HG03139 (cell line): ENCODE data around the gene MRC2.

Source experiments
- ATAC-seq: cut with Tn5 transposase; IDR thresholded peaks from one replicate; pipeline ENCODE4 v1.9.1; 2021; ENCODE audit not compliant: unreplicated experiment

MRC2 gene

GRCh38 chr17:62660629-62661118 is 33.2 kb downstream of the MRC2 start:
- no peak for ATAC-seq

DNA sequence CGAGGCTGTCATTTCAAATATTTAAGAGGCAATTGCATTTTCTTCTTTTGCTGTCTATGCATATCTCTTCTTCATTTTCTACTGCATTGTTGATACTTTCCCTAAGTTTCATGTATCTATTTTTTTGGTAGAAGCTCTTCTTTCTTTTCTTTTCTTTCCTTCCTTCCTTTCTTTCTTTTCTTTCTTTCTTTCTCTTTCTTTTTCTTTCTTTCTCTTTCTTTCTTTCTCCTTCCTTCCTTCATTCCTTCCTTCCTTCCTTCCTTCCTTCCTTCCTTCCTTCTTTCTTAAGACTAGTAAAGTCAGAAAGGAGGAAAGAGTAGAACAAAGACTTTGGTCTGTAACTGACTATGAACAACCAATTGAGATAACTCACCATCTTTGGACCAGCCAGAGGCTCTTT is 33.9 kb downstream of the MRC2 start:
- ATAC-seq = no peak

DNA sequence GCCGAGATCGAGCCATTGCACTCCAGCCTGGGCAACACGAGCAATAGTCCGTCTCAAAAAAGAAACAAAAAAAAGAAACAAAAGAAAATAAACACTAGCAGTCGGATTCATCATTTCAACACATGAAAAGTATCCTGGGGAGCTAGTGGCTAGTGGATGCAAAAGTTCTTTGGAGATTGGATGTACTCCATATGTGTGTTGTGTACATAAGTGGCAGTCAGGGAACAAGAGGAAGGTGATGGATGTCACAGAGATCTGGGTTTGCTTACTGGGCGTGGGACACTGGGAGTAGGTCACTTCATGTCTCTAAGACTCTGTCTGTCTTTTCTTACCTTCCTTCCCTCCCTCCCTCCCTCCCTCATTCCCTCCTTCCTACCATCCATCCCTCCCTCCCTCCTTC is 35.4 kb downstream of the MRC2 start:
- ATAC-seq = no peak

DNA sequence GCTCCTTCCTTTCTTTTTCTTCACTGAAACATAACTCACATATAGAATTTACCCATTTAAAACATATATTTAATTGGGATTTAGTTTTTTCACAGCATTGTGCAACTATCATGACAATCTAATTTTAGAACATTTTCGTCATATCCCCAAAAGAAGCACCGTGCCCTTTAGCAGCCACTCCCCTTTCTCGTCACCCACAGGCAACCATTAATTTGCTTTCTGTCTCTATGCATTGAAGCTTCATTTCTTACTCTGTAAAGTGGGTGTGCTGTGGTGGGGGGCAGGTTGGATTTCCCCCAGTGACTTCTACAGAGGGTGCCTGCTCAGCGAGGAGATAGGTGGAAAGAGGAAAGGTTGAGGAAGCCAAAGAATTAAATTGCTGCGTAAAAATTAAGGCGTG is 35.8 kb downstream of the MRC2 start:
- no peak for ATAC-seq

DNA sequence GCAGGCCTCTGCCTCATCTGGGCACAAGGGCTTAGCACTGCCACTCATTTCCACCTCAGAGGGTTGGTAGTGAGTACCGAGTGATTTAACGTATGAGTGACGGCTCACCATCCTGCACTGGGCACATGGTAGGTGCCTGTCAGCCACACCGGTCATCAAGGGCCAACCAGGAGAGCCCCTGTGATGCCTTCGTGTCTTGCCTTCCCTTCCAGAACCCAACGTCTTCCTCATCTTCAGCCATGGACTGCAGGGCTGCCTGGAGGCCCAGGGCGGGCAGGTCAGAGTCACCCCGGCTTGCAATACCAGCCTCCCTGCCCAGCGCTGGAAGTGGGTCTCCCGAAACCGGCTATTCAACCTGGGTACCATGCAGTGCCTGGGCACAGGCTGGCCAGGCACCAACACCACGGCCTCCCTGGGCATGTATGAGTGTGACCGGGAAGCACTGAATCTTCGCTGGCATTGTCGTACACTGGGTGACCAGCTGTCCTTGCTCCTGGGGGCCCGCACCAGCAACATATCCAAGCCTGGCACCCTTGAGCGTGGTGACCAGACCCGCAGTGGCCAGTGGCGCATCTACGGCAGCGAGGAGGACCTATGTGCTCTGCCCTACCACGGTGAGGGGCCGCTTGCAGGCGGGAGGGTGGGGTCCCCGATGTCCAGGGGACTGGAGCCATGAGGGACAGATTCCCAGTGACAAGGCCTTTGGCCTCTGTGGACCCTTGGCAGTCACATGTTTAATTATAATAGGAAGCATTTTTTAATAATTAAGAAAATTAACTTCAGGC is 37.1 kb downstream of the MRC2 start:
- ATAC-seq = no peak

- ATAC-seq = no peak
Observed at GRCh38 chr17:62665599-62665998, 38.1 kb downstream of the MRC2 start.

GRCh38 chr17:62666061-62666800 is 38.8 kb downstream of the MRC2 start:
- no peak for ATAC-seq

- no peak for ATAC-seq
Observed at GRCh38 chr17:62666801-62667591, 39.5 kb downstream of the MRC2 start.

DNA sequence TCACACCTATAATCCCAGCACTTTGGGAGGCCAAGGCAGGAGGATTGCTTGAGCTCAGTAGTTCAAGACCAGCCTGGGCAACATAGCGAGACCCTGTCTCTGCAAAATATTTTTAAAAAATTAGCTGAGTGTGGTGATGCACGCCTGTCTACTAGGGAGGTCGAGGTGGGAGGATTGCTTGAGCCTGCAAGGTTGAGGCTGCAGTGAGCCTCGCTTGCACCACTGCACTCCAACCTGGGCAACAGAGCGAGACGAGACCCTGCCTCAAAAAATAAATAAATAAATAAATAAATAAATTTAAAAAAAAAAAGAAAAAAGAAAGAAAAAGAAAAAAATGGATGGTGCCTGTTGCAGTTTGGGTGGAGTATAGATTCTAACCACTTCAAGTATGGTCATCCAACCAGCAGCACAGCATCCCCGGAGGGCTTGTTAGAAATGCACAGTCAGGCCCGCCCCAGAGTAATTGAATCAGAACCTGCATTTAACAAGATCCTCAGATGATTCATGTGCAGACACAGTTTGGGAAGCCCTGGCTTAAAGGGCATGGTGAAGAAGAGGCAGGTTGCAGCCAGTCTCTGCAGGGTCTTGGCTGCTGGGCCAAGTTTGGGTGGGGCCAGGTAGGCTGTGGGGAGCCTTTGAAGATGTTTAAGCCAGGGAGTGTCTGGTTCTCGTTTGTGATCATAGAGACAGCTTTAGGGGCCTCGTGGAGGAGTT is 40.8 kb downstream of the MRC2 start:
- ATAC-seq = no peak

- ATAC-seq = no peak
Observed at GRCh38 chr17:62670202-62670821, 42.8 kb downstream of the MRC2 start.

GRCh38 chr17:62671553-62671952 is 44.1 kb downstream of the MRC2 start:
- no peak for ATAC-seq

DNA sequence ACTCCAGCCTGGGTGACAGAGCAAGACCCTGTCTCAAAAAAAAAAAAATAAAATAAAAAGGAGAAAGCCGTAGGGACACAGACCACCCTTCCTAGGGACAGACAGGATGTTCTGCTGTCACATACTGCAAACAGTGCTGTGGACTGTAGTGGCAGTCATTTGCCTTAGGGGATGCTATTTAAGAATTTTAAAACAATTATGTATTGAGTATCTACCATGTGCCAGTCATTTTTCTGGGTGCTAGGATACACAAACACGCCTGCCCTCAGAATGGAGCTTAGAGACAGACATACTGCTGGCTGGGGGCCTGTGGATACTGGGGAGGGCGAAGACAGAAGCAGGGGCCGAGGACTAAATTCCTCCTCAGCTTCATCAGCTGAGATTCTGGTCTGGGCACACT is 45.5 kb downstream of the MRC2 start:
- ATAC-seq = no peak

DNA sequence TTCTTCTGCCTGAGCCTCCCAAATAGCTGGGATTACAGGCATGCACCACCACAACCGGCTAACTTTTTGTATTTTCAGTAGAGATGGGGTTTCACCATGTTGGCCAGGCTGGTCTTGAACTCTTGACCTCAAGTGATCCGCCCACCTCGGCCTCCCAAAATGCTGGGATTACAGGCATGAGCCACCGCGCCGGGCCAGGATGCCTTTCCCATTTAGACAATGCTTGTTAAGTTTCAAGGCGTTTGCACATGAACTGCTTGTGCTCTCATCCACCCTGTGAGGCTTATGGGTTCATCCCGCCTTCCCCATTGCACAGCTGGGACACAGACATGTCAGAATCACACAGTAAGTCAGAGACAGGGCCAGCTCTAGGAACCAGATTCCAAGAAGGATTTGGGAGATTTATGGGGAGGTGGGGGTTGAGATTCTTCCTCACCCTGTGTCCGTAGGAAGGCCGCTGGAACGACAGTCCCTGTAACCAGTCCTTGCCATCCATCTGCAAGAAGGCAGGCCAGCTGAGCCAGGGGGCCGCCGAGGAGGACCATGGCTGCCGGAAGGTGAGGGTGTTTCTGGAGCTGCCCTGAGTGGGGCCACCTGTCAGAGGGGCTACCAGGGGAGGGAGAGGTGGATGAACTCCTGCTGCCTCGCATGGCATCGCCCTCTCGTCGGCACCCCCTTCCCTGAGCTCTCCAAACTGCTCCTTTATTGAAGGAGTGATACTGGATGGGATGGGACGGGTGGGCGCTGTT is 46.3 kb downstream of the MRC2 start:
- ATAC-seq = no peak

DNA sequence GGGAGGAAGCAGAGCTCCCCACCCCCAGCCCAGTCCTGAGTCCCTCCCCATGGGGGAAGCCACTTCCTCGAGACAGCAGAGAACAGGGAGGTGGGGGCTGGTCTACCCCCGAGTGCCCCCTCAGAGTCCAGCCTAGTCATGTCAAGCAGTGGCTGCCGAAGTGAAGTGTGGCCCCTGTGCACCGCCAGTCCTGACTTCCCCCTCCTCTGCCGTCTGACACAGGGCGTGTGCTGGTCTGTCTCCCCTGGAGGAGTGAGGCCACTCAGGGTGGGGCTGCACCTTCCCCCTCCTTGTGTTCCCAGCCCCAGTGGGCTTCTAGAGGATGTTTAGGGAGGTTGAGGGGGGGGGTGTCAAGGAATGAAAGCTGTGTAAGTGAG is 46.9 kb downstream of the MRC2 start:
- no peak for ATAC-seq

GRCh38 chr17:62674841-62675240 is 47.4 kb downstream of the MRC2 start:
- ATAC-seq = no peak

DNA sequence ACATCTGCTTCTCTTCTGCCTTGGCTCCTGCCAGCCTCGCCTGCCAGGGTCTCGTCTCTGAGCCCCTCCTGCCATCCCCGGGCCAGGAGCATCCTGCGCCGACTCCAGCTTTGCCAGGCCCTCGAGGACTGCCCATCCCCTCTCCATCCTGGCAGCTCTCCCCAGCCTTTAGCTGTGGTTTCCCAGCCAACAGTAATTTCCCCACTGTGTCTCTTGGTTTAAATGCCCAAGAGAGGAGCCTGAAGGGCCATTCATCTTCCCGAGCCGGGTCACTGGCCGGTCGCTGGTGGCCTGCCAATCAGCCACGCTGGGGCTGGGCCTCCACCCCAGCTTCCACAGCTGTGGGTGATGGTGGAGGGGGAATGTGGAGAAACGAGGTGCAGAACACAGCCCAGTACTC is 47.8 kb downstream of the MRC2 start:
- no peak for ATAC-seq

DNA sequence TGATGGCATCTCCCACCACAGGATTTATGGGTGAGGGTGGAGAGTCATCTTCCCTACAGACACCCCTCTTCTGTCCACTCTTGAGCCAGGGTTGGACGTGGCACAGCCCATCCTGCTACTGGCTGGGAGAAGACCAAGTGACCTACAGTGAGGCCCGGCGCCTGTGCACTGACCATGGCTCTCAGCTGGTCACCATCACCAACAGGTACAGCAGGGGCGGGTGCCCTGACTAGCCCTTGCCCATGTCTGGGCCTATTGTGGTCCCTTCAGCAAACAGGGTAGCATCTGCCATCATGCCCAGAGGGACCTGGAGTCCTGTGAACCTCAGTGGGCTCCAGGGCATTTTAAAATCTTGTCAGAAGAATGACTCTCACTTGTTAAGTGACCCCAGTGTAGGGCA is 48.2 kb downstream of the MRC2 start:
- no peak for ATAC-seq

- no peak for ATAC-seq
Observed at GRCh38 chr17:62676231-62676943, 48.9 kb downstream of the MRC2 start.

DNA sequence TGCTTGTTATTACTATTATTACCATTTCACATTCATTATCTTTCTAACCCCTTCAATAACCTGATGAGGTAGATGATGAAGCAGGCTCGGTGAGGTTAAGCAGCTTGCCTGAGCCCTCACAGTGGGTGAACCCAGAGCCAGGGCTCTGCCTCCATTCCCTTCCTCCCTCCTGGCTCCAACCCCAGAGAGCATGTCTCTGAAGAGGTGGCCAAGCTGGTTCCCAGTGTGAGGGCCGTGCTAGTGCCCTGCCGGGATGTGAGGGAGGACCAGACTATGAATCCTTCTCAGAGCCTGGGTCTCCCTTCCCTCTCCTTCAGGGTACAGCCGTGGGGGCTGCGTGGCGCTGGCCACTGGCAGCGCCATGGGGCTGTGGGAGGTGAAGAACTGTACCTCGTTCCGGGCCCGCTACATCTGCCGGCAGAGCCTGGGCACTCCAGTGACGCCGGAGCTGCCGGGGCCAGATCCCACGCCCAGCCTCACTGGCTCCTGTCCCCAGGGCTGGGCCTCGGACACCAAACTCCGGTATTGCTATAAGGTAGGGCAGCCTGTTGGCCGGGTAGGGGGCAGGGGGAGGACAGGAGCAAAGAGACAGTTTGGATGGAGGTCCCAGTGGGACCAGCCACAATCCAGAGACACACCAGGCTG is 49.6 kb downstream of the MRC2 start:
- ATAC-seq = no peak
